Activated T-helper 2 cell treated with anti-CD3 and anti-CD28 coated beads, Interferon-gamma antibody, Interleukin-2, Interleukin-4, amounts not matched to agents 10 μg/mL and 5 μg/mL and 100 μg/mL, durations not matched to agents 14 hours and 24 hours and 36 hours (primary cell): ENCODE measurements around the gene TTC1. TPM values are rescaled to one million over a fixed set of nuclear protein-coding genes. Genes with fewer than 3 reads are reported as not detected.

Source experiments
- total RNA-seq: library from RNA; stranded (reverse); gene quantifications from 2 replicates; pipeline ENCODE4 v1.2.3, GENCODE V29; 2022

Gene TTC1
- total RNA-seq, 1 donor from 2014 or later, result 64.0 TPM

Other genes starting within 250 kb of the TTC1 start
- not detected in 2 replicates for gene ADRA1B, start 92.7 kb upstream of the TTC1 start, total RNA-seq
- 20.4 and 22.7 TPM in 2 replicates for gene PWWP2A, start 110.3 kb downstream of the TTC1 start, total RNA-seq
- gene FABP6, start 220.4 kb downstream of the TTC1 start, total RNA-seq, result not detected in 2 replicates